ENCODE measurements around the gene PRKG1.

- TF ChIP-seq CTCF (conservative IDR thresholded peaks at IDR 0.05; ENCODE audit: low read depth, low read length), result no peak
- TF ChIP-seq USF2 (IDR thresholded peaks at IDR 0.05; ENCODE audit: low read depth, low read length), result no peak
Measured at GRCh38 chr10:51180141-51180540, 105.9 kb downstream of the PRKG1 start.
